Endodermal cell (in vitro differentiated cells): ENCODE data around the gene SORCS1. TPM values are rescaled to one million over a fixed set of nuclear protein-coding genes. Genes with fewer than 3 reads are reported as not detected.

Experiments used
- DNase-seq: peaks from one replicate; pipeline ENCODE4 v3.0.0-alpha.2; 2017
- H3K27ac ChIP-seq: 2 replicates; pipeline ENCODE4 v1.5.1; 2013; ENCODE audit warnings: mild to moderate bottlenecking, low read depth, low read length, moderate library complexity
- H3K27me3 ChIP-seq: 2 replicates; pipeline ENCODE4 v1.6.1; 2013; ENCODE audit warnings: mild to moderate bottlenecking, low read length, moderate library complexity; ENCODE audit not compliant: insufficient read depth, control insufficient read depth, poor library complexity, severe bottlenecking
- H3K36me3 ChIP-seq: 2 replicates; pipeline ENCODE4 v1.7.0; 2013; ENCODE audit warnings: mild to moderate bottlenecking, low read length, moderate library complexity; ENCODE audit not compliant: control insufficient read depth, insufficient read depth
- H3K4me1 ChIP-seq: one replicate; pipeline ENCODE4 v1.7.0; 2013; ENCODE audit warnings: low read length; ENCODE audit not compliant: control insufficient read depth, insufficient read depth
- H3K4me3 ChIP-seq: 2 replicates; pipeline ENCODE4 v1.5.1; 2013; ENCODE audit warnings: mild to moderate bottlenecking, low read length, moderate library complexity
- H3K9ac ChIP-seq: 2 replicates; pipeline ENCODE4 v1.6.1; 2013; ENCODE audit warnings: mild to moderate bottlenecking, low read length, moderate library complexity; ENCODE audit not compliant: poor library complexity, severe bottlenecking; ENCODE audit errors: extremely low read depth
- H3K9me3 ChIP-seq: 2 replicates; pipeline ENCODE4 v1.6.1; 2013; ENCODE audit warnings: mild to moderate bottlenecking, low read length, moderate library complexity; ENCODE audit not compliant: control insufficient read depth
- H3K27ac Mint-ChIP-seq: 2 replicates; pipeline ENCODE4 v1.8.0; 2020; ENCODE audit warnings: mixed read lengths
- H3K27me3 Mint-ChIP-seq: 2 replicates; pipeline ENCODE4 v1.8.0; 2021; ENCODE audit warnings: mild to moderate bottlenecking, mixed read lengths; ENCODE audit not compliant: insufficient read depth
- H3K36me3 Mint-ChIP-seq: 2 replicates; pipeline ENCODE4 v1.8.0; 2020; ENCODE audit warnings: low read depth, mixed read lengths
- H3K4me1 Mint-ChIP-seq: 2 replicates; pipeline ENCODE4 v1.8.0; 2020; ENCODE audit warnings: mixed read lengths
- H3K4me3 Mint-ChIP-seq: 2 replicates; pipeline ENCODE4 v1.8.0; 2020; ENCODE audit warnings: mild to moderate bottlenecking, moderate library complexity, mixed read lengths
- H3K9me3 Mint-ChIP-seq: 2 replicates; pipeline ENCODE4 v1.8.0; 2020; ENCODE audit warnings: mild to moderate bottlenecking, mixed read lengths
- CTCF ChIP-seq: fragments of 200-600 bp; sonication (generic); conservative IDR thresholded peaks from 2 replicates; pipeline ENCODE4 v1.5.0; 2021; ENCODE audit warnings: antibody characterized with exemption, mild to moderate bottlenecking
- WGBS, 2 experiments: methylation state at CpG; one replicate each; pipeline versions ENCODE4 v1.1.5 to v1.1.7; 2013; ENCODE audit warnings: missing lambda C conversion rate in 2 of 2, mixed read lengths in 1 of 2; ENCODE audit not compliant: insufficient coverage in 1 of 2, insufficient read length in 1 of 2; 5-methylcytosine and 5-hydroxymethylcytosine counted together
- total RNA-seq, 2 donors: library from RNA; stranded (reverse); fragmentation: NEBNext Ultra II Directional in 1 of 2; extraction: Animal tissue kit (Norgen Biotek cat#: 25700) in 1 of 2; gene quantifications; 2 replicates in 1 of 2; 3 replicates in 1 of 2; pipeline ENCODE4 v1.2.1, GENCODE V29; 2021

SORCS1 gene
- total RNA-seq, 2 donors from 2014 or later = 57.4 to 79.6 TPM

DNA sequence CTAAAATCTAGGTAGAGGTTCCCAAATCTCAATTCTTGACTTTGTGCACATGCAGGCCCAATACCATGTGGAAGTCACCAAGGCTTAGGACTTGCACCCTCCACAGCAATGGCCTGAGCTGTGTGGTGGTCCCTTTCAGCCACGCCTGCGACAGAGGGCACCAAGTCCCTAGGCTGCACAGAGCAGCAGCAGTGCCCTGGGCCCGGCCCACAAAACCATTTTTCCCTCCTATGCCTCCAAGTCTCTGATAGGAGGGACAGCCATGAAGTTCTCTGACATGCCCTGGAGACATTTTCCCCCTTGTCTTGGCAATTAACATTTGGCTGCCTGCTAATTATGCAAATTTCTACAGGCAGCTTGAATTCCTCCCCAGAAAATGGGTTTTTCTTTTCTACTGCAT, 375.5 kb downstream of the SORCS1 start:
- Histone ChIP-seq H3K27me3 (no peaks in the 10 kb centered on the region), H3K9ac (no peak overlapping the region), H3K9me3 (peaks cover 9% of the 10 kb centered on the region), H3K4me1 (no peaks in the 10 kb centered on the region), H3K4me3 (no peak overlapping the region), H3K27ac (no peak overlapping the region), H3K36me3 (no peaks in the 10 kb centered on the region)
- Mint-ChIP-seq H3K4me3 (no peak overlapping the region), H3K27ac (no peak overlapping the region), H3K36me3 (peaks cover 5% of the 10 kb centered on the region), H3K9me3 (no peaks in the 10 kb centered on the region), H3K27me3 (no peaks in the 10 kb centered on the region), H3K4me1 (peaks cover 16% of the 10 kb centered on the region)
- no peak for TF ChIP-seq CTCF
- WGBS, 2 experiments = 93 to 100% methylated on average over 1 to 3 of the region's 3 CpGs
- DNase-seq = no peak

GRCh38 chr10:106785528-106785927, 379.0 kb downstream of the SORCS1 start:
- DNase-seq = no peak
- no peaks in the 10 kb centered on the region for H3K36me3 ChIP-seq
- WGBS, 2 experiments = 79 to 82% methylated on average over 2 of the region's 3 CpGs
- no peak overlapping the region for H3K27ac Mint-ChIP-seq
- peaks cover 2% of the 10 kb centered on the region for H3K4me1 ChIP-seq
- TF ChIP-seq CTCF = no peak
- H3K27me3 Mint-ChIP-seq = no peaks in the 10 kb centered on the region
- peaks cover 3% of the 10 kb centered on the region for H3K36me3 Mint-ChIP-seq
- H3K9me3 ChIP-seq = peaks cover 3% of the 10 kb centered on the region
- no peak overlapping the region for H3K27ac ChIP-seq
- H3K9me3 Mint-ChIP-seq = no peaks in the 10 kb centered on the region
- no peaks in the 10 kb centered on the region for H3K27me3 ChIP-seq
- H3K4me1 Mint-ChIP-seq = peaks cover 25% of the 10 kb centered on the region
- no peak overlapping the region for H3K9ac ChIP-seq
- no peak overlapping the region for H3K4me3 Mint-ChIP-seq
- no peak overlapping the region for H3K4me3 ChIP-seq

DNA sequence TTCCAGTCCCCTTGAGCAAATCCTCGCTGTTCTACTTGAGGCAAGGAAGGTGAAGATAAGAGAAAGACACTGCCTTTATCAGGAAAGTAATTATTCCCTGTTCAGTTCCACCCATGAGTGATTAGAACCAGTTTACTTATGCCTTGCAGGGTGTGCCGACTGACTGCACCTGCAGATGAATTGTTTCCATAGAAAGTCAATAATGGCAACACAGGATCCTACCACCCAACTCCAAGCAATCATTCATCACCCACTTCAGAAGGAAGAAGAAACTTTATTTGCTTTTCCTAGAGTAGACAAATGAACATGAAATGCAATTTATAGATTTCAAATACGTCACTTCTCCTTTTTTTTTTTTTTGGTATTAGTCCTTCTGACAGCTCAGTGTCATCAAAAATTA, 383.9 kb downstream of the SORCS1 start:
- peaks cover 11% of the 10 kb centered on the region for H3K36me3 ChIP-seq
- H3K9me3 Mint-ChIP-seq = no peaks in the 10 kb centered on the region
- peaks cover 29% of the 10 kb centered on the region for H3K4me1 Mint-ChIP-seq
- no peak overlapping the region for H3K4me3 Mint-ChIP-seq
- H3K9me3 ChIP-seq = no peaks in the 10 kb centered on the region
- H3K36me3 Mint-ChIP-seq = no peaks in the 10 kb centered on the region
- H3K27me3 Mint-ChIP-seq = peaks cover 2% of the 10 kb centered on the region
- no peak overlapping the region for H3K9ac ChIP-seq
- H3K4me3 ChIP-seq = no peak overlapping the region
- 90 to 100% methylated on average over 2 to 3 of the region's 3 CpGs for WGBS, 2 experiments
- H3K27me3 ChIP-seq = no peaks in the 10 kb centered on the region
- no peak for DNase-seq
- H3K27ac ChIP-seq = no peak overlapping the region
- H3K27ac Mint-ChIP-seq = no peak overlapping the region
- no peak for TF ChIP-seq CTCF
- H3K4me1 ChIP-seq = peaks cover 6% of the 10 kb centered on the region
